HG03175 (cell line): ENCODE measurements around the gene AHI1.

ENCODE experiments used
- ATAC-seq: cut with Tn5 transposase; IDR thresholded peaks from one replicate; pipeline ENCODE4 v1.9.1; 2021; ENCODE audit warnings: mild to moderate bottlenecking, moderate library complexity; ENCODE audit not compliant: unreplicated experiment

Gene AHI1

GRCh38 chr6:135497412-135498184, at the start of gene AHI1:
Gene AHI1, minus strand, starts transcription at chr6:135497740. Its CDS starts 5,503 bp downstream, at chr6:135492237.
- peak; percentile 94 for ATAC-seq

DNA sequence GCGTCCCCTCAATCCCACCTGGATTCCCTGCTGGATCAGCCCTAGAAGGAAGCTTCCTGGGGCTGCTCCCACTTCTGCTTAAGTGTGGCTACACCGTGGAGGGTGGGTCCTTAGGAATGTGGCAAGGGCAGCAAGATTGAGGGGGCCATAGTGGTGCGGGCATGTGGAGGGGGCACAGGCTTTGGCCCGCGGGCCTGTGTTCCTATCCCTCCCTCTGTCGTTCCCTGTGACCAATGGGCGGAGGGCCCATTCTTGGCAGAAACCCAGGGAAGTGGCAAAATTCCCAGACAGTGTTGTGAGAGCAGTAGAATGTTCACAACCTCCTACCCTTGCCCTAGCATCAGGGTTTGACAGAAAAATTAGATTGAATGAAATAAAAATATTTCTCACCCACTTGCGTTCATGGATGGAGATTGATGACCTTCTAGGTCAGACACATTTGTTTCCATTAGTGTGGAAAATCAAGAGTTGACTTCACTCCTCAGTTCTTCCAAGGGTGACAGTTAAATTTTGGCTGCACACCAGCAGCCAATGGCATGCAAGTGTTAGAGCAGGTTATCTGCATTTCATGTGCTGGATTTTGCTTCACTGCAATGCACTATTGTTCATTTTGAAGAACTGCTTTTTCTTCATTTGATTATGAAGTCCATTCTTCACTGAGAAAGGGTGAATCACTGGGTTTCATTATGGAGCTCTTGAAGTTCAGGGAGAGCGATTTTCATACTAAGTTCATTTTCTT, 49.3 kb upstream of the AHI1 start:
- no peak for ATAC-seq

GRCh38 chr6:135546206-135546605, 48.7 kb upstream of the AHI1 start:
- no peak for ATAC-seq

- no peak for ATAC-seq
Measured at GRCh38 chr6:135540207-135540840, 42.8 kb upstream of the AHI1 start.

DNA sequence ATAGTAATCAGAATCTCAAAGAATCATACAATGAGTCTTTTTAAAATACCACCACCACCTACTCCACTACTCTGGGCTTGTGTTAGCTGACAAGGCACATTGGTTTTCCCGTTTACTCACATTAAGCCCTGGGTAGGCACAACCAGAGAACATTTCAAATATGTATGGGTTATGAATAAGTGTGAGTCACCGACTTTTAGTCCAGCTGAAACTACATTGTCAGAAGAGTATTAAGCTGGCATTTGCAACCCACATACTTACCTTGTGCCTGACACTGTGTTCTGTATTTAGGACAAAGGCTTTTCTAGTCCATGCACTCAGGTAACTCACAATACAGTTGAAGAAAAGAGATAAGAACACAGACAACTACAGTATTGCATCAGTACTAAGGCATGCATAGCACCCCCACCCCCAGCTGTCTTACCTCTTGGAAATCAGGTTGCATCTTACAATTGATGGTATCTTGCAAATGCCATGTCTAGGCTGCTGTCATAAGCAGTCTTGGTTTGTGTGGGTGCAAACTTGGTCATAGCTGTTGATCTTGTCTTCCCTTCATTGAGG, 40.3 kb upstream of the AHI1 start:
- no peak for ATAC-seq

DNA sequence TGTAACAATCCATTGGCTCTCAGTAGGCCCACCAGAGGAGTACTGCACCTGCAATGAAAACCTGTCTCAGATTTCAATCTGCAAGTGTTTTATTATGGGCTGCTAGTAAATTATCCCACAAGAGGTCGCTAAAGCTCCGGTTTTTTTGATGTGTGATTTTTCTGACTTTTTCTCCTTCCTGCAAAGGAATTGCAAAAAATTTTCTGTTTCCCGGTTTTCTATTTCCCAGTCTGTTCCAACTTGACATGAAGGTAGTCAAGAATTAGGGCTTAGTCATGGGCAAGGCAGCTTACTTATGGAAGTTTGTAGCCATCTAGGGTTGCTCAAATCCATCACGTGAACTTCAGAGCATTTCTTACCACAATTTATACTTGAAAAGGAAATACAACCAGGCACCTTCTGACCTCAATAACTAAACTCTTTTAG, 38.5 kb upstream of the AHI1 start:
- no peak for ATAC-seq

GRCh38 chr6:135534773-135535380, 37.3 kb upstream of the AHI1 start:
- ATAC-seq: no peak

DNA sequence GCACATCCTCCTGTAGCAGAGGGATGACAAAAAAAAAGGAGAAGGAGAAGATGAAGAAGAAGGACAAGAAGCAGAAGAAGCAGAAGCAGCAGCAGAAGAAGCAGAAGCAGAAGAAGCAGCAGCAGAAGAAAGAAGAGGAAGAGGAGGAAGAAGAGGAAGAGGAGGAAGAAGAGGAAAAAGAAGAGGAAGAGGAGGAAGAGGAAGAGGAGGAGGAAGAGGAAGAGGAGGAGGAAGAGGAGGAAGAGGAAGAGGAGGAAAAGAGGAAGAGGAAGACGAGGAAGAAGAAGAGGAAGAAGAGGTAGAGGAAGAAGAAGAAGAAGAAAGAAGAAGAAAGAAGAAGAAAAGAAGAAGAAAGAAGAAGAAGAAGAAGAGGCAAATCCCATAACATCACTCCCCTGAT, 35.0 kb upstream of the AHI1 start:
- ATAC-seq: no peak

- no peak for ATAC-seq
Measured at GRCh38 chr6:135531954-135532490, 34.5 kb upstream of the AHI1 start.

- no peak for ATAC-seq
Measured at GRCh38 chr6:135530113-135530512, 32.6 kb upstream of the AHI1 start.

GRCh38 chr6:135527960-135528249, 30.4 kb upstream of the AHI1 start:
- ATAC-seq: no peak

GRCh38 chr6:135527116-135527959, 29.8 kb upstream of the AHI1 start:
- no peak for ATAC-seq

- ATAC-seq: no peak
Measured at GRCh38 chr6:135525594-135525993, 28.1 kb upstream of the AHI1 start.

DNA sequence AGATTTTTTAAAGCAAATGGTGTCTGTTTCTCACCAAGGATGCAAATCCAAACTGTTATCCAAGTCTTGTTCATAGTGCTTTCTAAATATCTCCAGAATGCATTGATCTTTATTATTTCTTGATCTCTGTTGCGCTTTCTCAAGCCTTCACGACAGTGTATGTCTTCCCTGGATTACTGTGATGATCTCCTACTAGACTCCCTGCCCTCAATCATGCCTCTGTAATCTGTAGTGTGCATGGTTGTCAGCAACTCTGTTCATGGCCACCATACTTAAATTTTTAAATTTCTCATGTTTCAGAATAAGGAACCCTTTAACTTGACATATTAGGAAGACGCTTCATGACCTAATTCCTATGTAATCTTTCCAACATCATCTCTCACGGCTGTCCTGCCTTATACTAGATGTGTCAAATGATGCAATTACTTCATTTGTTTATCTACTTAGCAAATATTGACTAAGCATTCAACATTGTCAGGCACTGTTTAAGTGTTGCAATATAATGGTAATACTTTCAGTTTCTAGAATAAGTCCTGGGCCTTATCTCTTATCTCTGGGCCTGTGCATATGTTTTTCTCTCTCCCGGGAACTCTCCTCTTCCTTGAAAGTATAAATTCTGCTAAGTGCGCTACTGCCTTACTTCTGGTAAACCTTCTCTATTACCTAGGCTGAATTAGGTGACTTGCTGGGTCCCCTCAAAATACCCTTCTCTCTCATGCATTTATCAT, 25.6 kb upstream of the AHI1 start:
- no peak for ATAC-seq

GRCh38 chr6:135521431-135521830, 23.9 kb upstream of the AHI1 start:
- no peak for ATAC-seq

DNA sequence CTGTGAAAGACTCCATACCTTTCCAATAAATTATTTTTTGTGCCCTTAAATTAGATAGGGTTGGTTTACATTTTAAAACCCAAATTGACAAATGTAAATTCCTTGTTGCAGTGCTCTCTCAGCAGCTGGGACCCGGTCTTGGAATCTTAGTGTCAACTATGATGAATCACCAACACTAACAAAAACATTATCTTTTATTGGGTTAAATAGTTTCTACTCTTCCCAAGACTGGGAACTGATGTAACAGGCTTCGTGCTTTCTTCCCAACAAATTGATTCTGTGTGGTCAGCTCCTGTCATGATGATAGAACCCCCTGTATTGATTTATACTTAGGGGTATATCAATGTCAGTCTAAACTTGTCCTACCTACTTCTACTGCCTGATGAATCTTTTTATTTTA, 23.2 kb upstream of the AHI1 start:
- ATAC-seq: no peak

DNA sequence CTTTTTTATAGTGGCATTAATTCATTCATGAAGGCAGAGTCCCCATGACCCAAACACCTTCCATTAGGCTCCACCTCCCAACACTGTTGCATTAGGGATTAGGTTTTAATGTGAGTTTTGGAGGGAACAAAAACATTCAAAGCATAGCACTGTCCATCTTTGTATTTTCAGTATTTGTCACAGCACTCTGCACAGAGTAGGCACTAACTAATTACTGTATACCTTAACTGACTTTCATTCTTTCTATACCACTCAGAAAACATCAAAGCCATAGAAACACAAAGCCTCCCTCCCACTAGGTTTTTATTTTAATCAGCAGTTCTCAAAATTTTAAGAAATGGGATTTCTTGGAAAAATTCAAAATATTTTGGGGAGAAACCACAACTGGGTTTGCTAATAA, 21.8 kb upstream of the AHI1 start:
- ATAC-seq: no peak

GRCh38 chr6:135517527-135517926, 20.0 kb upstream of the AHI1 start:
- no peak for ATAC-seq

DNA sequence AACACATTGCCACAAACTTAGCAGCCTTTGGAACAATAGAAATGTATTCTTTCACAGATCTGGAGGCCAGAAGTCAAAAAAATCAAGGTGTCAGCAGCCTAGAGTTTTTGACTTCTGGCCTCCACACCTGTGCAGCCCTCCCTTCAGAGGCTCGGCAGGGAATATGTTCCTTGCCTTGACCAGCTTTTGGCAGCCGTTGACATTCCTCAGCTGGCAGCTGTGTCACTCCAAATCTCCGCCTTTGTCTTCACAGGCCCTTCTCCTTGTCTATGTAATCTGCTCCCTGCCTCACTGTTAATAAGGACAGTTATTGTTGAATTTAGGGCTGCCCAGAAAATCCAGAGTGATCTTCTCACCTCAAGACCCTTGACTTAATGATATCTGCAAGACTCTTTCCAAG, 17.2 kb upstream of the AHI1 start:
- no peak for ATAC-seq
